Stimulated activated CD4-positive, alpha-beta T cell treated with anti-CD3 and anti-CD28 coated beads, Interleukin-15, amount 100 ng/mL, for 48 hours (primary cell): Measurements from ENCODE around the gene PRPF40B.
A peak's percentile ranks its signal among the peaks of the same experiment; 100 is the strongest.
"Not testable (repeated sequence)": the region's sequence is repeated elsewhere in the genome, so short reads cannot be mapped to it uniquely, and the experiment has no call there.

Experiments used
- DNase-seq, 2 donors: peaks; one replicate each; pipeline ENCODE4 v3.0.0-alpha.2; 2020; ENCODE audit warnings: low read depth in 2 of 2

PRPF40B gene

DNA sequence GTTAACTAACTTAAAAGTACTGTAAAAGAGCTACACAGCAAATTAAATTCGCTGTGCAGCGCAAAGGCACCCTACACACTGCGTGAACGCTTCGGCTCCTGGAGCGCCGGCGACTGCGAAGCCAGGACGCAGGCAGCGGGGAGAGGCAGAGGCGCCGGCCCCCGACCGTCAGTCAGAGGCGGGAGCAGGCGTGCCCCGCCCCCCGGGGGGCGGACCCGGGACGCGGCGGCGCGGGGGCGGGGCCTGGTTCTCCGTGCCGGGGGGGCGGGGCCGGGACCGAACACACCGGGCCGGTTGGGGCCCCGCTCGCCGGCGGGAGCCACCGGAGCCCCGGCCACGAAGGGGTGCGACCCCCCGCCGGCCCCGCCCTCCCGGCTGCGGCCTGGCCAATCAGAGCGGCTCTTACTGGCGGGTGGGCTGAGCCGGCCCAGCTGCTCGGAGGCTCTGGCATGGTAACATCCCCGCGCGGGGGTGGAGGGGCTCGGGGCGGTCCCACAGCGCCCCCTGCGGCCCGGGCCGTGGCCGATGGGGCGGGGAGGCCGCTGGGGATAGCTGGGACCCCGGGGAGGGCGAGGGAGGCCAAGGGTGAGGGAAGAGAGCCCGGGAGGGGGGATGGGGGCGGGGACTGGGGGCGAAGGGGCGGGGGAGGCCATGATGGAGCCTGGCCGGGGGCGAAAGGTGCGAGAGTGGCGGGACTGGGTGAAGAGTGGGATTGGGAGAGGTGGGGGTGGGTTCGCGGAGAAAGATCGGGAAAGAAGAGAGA is at the start of gene PRPF40B:
TSS of gene PRPF40B (plus strand) at position 420 of the 763 bp plus-strand sequence. CDS start at position 450, 30 bp downstream.
- peak; percentile 75 to 82 for DNase-seq

GRCh38 chr12:49577589-49578315 is 45.6 kb upstream of the PRPF40B start:
- DNase-seq: no peak

- no peak for DNase-seq
Measured at GRCh38 chr12:49578471-49579112, 44.8 kb upstream of the PRPF40B start.

- DNase-seq: peak; percentile 32 to 38
Measured at GRCh38 chr12:49580572-49581535, 42.5 kb upstream of the PRPF40B start.

GRCh38 chr12:49582201-49582600 is 41.2 kb upstream of the PRPF40B start:
- no peak for DNase-seq

GRCh38 chr12:49582850-49583249 is 40.5 kb upstream of the PRPF40B start:
- no peak for DNase-seq

- no peak for DNase-seq
Measured at GRCh38 chr12:49583366-49584094, 39.8 kb upstream of the PRPF40B start.

- no peak for DNase-seq
Measured at GRCh38 chr12:49584591-49584990, 38.8 kb upstream of the PRPF40B start.

DNA sequence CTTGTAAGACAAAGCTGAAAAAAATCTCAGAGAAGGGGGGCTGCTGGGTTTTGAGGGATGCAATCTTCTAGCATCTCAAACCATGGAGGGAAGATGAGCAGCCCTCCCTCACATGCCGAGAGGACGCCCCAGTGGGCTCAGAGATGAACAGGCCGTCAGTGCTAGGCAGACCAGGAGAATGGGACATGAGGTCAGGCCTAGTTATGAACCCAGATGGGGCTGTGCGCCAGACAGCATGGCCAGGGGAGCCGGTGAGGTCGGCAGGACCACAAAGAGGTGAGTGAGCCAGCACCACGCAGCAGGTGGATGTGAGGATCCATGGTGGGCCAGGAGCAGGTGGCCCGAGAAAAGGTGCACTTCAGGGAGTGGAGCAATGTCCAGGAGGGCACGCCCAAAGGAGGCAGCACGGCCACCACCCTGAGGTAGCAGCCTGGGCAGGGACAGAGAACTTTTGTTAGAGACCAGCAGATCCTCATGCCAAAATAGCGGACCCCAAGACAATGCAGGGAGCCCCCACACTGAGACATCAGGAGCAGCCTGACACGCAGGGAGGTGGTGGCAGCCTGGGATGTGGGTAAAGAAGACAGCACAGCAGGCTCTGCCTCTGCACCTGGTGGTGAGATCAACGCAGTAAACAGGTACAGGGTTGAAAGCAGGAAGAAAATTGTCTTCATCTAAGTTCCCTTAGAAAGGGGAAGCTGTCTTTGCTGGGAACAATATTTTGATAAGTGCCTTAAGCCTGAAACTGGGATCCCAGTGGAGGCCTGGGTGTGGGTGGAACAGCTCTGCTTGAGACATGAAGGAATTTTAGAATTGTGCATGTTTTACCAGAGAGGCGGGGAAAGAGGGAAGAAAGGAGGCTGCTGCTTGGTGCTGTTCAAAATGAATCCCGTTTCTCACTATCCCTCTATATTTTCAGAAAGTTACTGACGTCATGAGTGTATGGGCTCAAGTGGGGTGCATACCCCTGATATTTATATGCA is 37.6 kb upstream of the PRPF40B start:
- no peak for DNase-seq

- DNase-seq: no peak
Measured at GRCh38 chr12:49587174-49587908, 36.0 kb upstream of the PRPF40B start.

DNA sequence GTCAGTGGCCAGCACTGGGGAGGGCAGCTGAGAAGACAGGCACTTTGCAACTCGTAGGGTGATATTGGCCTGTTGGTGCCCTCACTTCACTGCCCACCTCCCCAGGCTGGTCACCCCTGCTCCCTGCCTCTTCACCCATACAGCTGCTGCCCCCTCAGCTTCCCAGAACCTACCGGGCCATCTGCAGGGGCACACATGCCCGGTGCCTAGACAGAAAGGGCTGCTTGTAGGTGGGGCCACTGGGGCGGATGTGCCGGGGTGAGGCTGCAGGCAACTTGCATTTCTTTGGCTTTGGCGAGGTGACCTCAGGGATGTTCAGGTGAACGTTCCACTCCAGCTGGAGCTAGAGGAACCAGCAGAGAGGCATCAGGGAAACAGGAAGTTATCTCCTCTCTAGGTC is 35.1 kb upstream of the PRPF40B start:
- DNase-seq: no peak

DNA sequence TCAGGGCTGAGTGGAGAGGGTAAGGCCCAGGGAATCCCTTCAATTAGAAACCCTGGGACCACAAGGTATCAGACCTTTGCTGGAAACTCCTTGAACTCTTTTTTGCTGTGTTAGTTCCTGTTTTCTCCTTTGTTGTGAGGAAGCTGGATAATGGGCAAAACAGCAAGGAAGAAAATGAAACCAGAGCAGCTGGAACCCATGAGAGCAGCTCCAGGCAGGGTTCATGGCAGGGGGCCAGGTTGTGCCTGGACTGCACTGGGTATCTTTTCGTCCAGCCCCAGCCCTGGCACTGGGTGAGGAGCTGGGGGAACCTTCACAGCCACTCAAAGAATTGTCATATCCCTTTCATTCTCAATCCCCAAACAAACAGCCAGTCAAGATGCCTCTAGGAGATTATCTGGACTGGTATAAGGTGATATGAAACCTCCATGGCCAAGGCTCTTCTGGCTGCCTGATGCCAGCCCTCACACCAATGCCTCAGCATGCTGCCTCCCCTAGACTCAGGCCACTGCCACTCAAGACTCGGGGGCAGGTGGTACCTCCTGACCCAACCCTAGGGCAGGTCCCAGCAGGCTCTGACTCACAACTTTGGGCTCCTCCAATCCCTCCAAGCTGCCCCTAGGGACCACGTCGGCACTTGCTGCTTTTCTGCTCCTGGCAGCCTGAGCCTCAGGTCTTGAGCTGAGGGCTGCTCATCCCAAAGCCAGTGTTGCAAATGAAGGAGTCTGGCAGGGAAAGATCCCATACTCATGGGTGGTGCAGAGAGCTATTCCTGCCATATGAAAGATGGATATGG is 34.4 kb upstream of the PRPF40B start:
- no peak for DNase-seq

- no peak for DNase-seq
Measured at GRCh38 chr12:49598527-49598926, 24.8 kb upstream of the PRPF40B start.

DNA sequence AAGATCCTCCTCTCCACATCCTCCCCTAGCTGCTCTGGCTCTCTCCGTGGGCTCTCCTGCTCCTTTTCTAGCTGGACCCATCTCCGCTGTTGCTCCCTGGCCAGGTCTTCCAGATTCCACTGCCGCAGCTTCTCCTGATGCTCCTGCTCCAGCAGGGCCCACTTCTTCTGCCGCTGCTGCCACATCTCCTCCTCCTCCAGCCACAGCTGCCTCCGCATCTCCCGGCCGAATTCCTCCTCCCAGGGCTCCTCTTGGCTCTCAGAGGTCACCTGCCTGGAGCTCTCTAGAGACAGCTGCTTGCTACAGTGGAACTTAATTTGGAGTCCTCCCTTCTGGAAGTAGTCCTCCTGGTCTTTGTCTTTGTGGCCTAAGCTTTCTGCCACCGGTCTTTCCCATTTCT is 23.4 kb upstream of the PRPF40B start:
- DNase-seq: no peak

DNA sequence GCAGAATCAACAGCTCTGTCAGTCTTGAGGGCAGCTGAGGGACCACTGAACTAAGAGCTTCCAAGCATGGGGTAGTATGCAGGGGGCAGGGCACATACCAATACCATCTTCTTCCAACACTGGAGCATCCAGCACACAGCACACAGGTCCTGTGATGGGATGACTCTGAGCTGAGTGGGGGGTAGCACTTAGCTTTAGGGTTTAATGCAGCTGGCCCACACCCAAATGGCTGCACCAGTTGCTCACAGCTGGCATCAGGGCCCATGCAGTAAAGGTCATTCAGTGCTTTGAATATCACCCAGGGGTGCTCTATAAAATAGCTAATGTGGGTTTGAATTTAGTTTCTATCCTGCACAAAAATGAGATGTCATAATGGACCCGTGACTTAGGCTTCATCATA is 19.6 kb upstream of the PRPF40B start:
- no peak for DNase-seq

DNA sequence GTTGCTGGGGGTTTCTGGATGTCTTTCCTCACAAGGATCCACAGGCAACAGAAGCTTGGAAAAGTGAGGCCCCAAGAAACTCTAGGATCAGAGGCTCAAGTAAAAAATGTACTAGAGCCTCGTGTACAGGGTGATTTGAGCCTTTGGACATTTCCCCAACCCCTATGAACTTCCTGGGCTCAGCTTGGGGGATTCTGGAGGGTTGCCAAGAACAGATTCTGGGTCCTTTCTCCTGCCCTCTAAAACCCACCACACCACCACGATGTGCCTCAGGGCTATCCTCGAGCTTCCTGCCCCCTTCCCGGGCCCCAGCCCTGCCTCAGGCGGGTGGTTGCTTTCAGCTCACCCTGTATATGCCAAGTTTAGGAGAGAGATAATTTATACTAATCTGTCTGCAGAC is 18.5 kb upstream of the PRPF40B start:
- no peak for DNase-seq

DNA sequence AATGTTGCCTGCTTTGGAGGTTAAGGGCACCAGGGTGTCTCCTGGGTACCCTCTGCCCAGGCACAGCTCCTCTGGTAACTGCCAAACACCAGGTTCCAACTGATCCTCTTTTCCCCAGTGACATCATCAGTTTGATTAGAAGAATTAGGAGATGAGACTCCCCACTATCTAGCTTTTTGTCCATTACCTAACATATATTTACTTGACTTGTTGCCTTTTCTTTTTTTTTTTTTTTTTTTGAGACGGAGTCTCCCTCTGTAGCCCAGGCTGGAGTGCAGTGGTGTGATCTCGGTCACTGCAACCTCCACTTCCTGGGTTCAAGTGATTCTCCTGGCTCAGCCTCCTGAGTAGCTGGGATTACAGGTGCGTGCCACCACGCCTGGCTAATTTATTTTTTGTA is 17.8 kb upstream of the PRPF40B start, which contains the start of gene FAM186B:
TSS of gene FAM186B (minus strand) at position 101 of the 400 bp plus-strand sequence. CDS start 162 bp downstream, outside the sequence.
- DNase-seq: not testable (repeated sequence)
